GM19438 (cell line): ENCODE measurements around the gene OR51T1.
"Not testable (repeated sequence)": the region's sequence is repeated elsewhere in the genome, so short reads cannot be mapped to it uniquely, and the experiment has no call there.

Experiments used
- ATAC-seq: cut with Tn5 transposase; IDR thresholded peaks from one replicate; pipeline ENCODE4 v1.9.1; 2021; ENCODE audit warnings: low read depth; ENCODE audit not compliant: unreplicated experiment

The OR51T1 gene

GRCh38 chr11:4881860-4882500, at the start of gene OR51T1:
OR51T1 (plus strand) TSS chr11:4881900; CDS start chr11:4881900, 0 bp downstream.
- no peak for ATAC-seq

- no peak for ATAC-seq
These were observed 41.7 kb upstream of the OR51T1 start for GRCh38 chr11:4839851-4840549.

GRCh38 chr11:4848908-4849532, 32.7 kb upstream of the OR51T1 start, which contains the start of gene OR51S1:
OR51S1 (minus strand) TSS chr11:4849208; CDS start chr11:4849208, 0 bp downstream.
- ATAC-seq, result no peak

- no peak for ATAC-seq
These were observed 30.7 kb upstream of the OR51T1 start for GRCh38 chr11:4851033-4851432.

- ATAC-seq, result not testable (repeated sequence)
These were observed 27.4 kb upstream of the OR51T1 start for GRCh38 chr11:4854286-4854685.

GRCh38 chr11:4862447-4863236, 19.1 kb upstream of the OR51T1 start:
- ATAC-seq, result no peak

GRCh38 chr11:4863876-4864275, 17.8 kb upstream of the OR51T1 start:
- no peak for ATAC-seq

- no peak for ATAC-seq
These were observed 15.8 kb upstream of the OR51T1 start for GRCh38 chr11:4865855-4866254.

- no peak for ATAC-seq
These were observed 512 bp upstream of the OR51T1 start for GRCh38 chr11:4881188-4881587.

- no peak for ATAC-seq
These were observed 843 bp downstream of the OR51T1 start for GRCh38 chr11:4882543-4882942.

- ATAC-seq, result no peak
These were observed 2.7 kb downstream of the OR51T1 start for GRCh38 chr11:4884361-4884760.

GRCh38 chr11:4886186-4886585, 4.5 kb downstream of the OR51T1 start:
- no peak for ATAC-seq

GRCh38 chr11:4887591-4887990, 5.9 kb downstream of the OR51T1 start:
- ATAC-seq, result no peak

GRCh38 chr11:4890279-4890678, 8.6 kb downstream of the OR51T1 start:
- ATAC-seq, result no peak

GRCh38 chr11:4891996-4892640, 10.4 kb downstream of the OR51T1 start:
- ATAC-seq, result no peak

- ATAC-seq, result no peak
These were observed 21.8 kb downstream of the OR51T1 start, which contains the start of gene OR51A7 for GRCh38 chr11:4903484-4903883. OR51A7 (plus strand) TSS chr11:4903783; CDS start chr11:4907370, 3,587 bp downstream.

GRCh38 chr11:4916581-4916980, 34.9 kb downstream of the OR51T1 start:
- ATAC-seq, result no peak

- no peak for ATAC-seq
These were observed 37.5 kb downstream of the OR51T1 start, which contains the start of gene OR51G2 for GRCh38 chr11:4919250-4919649. OR51G2 (minus strand) TSS chr11:4919350; CDS start chr11:4915663, 3,687 bp downstream.

- ATAC-seq, result no peak
These were observed 40.1 kb downstream of the OR51T1 start for GRCh38 chr11:4921796-4922195.

GRCh38 chr11:4922304-4922703, 40.6 kb downstream of the OR51T1 start:
- ATAC-seq, result no peak
